Germinal center (tissue), 1 donor: ENCODE data around the gene MYD88.
"Not testable (repeated sequence)": the region's sequence is repeated elsewhere in the genome, so short reads cannot be mapped to it uniquely, and the experiment has no call there.

Experiments used
- DNase-seq: peaks from one replicate; pipeline ENCODE4 v3.0.0; 2012; ENCODE audit warnings: mixed read lengths, low spot score

Gene MYD88

GRCh38 chr3:38126121-38126892 is 12.2 kb upstream of the MYD88 start:
- DNase-seq: no peak

- no peak for DNase-seq
Observed at GRCh38 chr3:38127611-38128302, 10.7 kb upstream of the MYD88 start.

DNA sequence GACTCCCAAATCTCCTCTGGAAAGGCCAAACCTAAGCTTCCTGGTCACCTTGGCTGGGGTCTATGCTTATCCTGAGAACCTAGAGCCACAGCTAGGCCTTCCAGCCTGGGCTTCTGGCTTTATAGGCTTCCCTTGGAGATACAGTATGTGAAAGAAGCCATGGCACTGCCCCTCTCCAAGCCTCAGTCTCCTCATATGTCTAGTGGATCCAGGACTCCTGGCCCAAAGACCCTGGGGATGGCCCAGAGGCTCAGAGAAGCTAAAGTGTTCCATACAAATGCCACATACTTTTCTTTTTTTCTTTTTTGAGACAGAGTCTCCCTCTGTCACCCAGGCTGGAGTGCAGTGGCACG is 10.2 kb upstream of the MYD88 start:
- no peak for DNase-seq

DNA sequence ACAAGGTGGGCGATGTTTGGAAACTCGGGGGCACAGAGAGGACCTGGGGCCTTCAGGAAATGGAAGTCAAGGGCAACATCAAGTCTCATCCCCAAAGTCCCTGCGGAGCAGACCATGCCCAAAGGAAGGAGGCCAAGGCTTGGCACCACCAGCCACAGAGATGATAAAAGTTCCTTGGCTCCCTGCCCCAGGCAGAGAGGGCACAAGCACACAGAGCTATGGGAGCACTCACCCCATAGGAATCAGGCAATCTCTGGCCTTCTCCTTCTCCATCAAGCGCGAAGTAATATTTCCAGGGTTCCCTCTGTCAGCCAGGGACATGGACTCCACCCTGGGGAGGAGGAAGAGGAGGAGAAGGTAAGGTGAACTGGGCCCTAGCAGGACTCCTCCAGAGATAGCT is 9.4 kb upstream of the MYD88 start:
- DNase-seq: no peak

GRCh38 chr3:38130631-38131065 is 7.8 kb upstream of the MYD88 start:
- no peak for DNase-seq

DNA sequence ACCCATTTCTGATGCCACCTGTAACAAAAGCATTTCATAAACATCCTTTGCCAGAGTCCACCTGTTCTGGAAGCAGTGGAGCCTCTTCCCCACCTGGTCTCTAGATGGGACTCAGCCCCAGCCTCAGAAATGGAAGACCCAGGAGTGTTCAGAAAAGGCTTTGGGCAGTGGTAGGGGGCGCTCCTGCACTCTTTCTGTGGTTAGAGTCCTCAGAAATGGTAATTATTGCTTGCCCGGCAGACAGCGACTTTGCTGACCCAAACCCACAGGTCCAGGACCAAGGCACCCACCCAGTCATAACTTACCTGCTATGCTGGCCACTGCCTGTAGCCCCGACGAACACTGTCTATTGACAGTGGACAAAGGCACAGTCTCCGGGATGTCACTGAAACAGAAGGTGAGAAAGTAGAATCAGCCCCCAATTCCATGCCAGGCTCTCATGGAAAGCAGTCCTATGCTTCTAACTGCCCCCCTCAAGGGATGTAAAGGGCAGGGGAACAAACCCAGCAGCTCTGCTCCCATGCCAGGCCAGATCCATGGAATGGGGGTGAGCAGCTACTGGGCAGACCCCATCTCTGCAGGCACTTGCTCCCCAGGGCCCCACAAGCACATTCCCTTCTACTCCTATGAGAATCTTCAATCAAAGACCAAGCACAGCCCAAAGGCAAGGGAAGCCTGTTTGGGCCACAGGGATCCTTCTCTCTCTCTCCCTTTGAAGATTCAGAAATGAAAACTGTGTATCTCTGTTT is 6.7 kb upstream of the MYD88 start:
- DNase-seq: no peak

- no peak for DNase-seq
Observed at GRCh38 chr3:38133209-38133556, 5.3 kb upstream of the MYD88 start.

DNA sequence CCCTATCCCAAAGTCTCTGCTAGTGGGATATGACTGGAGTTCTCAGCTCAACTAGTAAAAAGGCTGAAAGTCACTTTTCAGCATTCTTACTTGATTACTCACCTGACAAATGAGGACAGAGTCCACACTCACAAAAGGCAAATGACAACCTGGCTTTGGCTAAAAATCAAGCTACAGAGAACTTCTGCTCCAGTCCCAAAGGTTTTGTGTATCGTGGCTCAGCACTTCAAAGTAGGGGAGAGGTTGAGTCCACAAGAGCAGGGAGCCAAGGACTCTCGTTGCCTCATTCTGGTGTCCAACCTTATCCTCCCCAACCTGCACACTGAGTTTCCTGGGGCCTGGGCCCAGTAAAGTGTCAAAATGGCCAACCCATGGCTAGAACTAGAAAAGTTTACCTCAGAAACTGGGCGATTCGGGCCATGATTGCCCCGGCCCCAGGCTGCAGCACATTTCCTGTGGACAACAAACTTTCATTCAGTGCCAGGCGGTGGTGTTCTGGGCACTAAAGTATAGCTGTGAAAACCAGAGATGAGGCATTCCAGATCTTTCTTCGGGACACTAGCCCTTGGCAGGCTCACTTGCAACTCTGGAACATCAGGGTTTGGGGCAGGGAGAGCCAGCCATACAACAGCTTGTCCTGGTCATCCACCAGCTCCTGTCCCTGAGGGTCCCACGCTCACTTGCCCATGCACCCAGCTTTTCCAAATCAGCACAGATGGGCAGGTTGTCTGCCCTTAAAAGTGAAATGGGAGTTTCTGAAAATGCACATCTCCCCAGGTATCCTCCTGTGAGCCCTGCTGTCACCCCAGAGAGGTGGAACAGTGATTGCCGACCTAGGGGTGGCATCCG is 4.7 kb upstream of the MYD88 start:
- DNase-seq: no peak

DNA sequence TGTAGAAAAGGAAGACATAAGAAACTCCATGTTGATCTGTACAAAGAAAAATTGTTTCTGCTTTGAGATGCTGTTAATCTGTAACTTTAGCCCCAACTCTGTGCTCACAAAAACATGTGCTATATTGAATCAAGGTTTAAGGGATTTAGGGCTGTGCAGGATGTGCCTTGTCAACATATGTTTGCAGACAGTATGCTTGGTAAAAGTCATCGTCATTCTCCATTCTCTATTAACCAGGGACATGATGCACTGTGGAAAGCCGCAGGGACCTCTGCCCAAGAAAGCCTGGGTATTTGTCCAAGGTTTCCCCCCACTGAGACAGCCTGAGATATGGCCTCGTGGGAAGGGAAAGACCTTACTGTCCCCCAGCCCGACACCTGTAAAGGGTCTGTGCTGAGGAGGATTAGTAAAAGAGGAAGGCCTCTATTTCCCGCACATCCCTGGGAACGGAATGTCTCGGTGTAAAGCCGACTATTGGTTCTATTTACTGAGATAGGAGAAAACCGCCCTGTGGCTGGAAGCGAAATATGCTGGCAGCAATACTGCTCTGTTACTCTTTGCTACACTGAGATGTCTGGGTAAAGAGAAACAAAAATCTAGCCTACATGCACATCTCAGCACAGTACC is 3.8 kb upstream of the MYD88 start:
- DNase-seq: not testable (repeated sequence)

- DNase-seq: not testable (repeated sequence)
Observed at GRCh38 chr3:38135621-38136277, 2.7 kb upstream of the MYD88 start.

DNA sequence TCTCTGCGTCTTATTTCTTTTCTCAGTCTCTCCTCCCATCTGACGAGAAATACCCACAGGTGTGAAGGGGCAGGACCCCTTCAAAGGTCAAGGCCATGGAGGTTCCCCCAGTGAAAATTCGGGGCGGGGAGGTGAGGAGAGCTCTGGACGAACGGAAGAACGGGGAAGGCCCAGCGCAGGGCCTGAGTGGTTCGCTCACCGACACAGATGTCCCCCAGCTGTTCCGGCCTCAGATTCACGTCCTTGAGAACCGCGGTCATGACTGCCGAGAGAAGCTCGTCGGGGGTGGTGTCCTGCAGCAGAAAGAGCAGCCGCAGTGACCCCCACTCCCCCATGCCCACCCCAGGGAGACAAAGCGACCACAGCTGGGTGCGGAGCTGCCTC is 2.1 kb upstream of the MYD88 start:
- no peak for DNase-seq

DNA sequence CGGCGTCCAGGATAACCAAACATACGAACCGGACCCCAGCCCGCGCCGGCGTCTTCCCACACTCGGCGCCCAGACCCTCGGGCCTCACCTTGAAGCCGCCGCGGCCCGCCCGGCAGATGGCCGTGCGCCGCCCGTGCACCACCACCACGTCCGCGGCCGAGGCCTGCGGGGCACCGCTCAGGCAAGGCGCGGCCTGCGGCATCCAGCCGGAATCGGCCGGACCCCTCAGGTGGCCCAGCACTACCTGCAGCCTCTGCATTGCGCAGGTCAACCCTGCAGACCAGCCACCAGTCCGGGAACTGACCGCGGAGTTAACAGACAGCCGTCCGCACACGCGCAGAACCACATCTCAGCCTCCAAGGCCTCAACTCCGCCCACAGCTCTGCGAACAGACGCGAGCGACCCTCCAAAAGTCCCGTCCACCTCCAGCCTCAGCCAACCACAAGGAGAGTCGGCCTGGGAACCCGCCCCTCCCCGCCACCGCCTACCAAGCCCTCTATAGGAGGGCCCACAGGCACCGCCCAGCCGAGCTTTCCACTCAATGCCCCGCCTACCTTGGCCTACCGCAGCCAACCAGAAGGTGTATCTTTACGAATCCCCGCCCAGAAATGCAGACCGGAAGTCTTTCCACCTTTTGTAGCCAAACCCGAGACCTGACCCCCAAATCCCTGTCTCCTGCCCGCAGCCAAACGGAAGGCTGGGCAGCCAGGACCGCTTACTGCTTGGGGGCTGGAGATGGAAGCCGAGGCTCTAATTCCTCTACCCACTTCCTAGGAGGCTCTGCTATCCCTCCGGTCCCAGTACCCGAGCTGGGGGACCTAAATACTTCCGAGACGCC is 1.5 kb upstream of the MYD88 start, which contains the start of gene ACAA1:
ACAA1 (minus strand) TSS at position 351 of the 838 bp plus-strand sequence; CDS start at position 259, 92 bp downstream.
- peak; percentile 98 for DNase-seq

DNA sequence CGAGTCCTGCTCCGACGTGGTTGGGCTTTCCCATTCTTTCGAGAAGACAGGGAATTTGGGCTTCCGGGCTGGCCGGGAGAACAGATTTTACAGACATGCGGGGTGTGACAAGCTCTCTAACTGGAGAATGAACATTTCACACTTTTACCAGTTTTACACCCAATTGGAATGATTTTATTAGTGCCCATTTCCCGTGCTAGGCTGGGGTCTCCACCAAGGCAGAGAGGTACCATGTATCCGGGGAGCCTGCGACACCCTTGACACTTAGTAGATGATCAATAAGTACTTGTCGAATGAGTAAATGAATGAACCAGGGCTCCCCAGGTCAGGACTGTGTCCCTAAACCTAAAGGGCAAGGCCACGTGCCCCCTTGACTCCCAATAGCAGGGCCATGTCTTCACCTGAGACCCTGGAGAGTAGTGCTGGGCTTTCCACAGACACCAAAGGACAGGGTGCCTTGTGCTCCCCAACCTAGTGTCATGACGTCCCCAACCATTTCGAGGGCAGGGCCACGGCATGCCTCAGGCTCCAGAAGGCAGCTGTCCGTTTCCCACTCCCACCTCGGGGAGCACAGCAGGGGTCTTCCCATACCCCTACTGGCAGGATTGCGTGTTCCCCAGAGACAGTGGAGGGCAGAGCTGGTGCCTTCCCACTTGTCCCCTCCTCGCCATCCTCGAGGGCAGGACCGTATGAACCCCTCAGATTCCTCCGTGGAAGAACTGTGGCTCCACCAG is 679 bp upstream of the MYD88 start:
- peak; percentile 25 for DNase-seq

DNA sequence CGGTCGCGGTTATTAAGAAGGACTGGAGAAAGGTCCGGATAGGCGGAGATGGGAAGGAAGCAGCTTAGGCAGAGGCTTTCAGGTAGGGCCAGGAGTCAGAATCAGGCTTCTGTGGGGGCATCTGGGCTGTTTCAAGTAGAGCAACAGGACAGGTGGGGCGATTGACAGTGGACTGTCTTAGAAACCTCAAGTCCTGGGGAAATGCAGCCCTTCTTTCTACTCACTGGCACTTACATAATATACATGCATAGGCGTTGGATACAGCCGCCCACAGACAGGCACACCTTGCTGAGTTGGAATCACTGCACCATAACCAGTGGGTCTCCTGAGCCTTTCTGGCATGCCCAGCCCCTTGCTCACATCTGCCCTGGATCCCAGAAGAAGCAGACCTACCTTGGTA is 730 bp downstream of the MYD88 start:
- no peak for DNase-seq

GRCh38 chr3:38139652-38140051 is 1.2 kb downstream of the MYD88 start:
- no peak for DNase-seq

GRCh38 chr3:38140326-38141172 is 2.1 kb downstream of the MYD88 start:
- no peak for DNase-seq

GRCh38 chr3:38141173-38141951 is 2.9 kb downstream of the MYD88 start:
- no peak for DNase-seq

- no peak for DNase-seq
Observed at GRCh38 chr3:38141952-38142273, 3.5 kb downstream of the MYD88 start.
